PC-3 (cell line): Measurements from ENCODE around the gene BPIFA3. TPM values are rescaled to one million over a fixed set of nuclear protein-coding genes. Genes with fewer than 3 reads are reported as not detected.

Source experiments
- ATAC-seq: fragments of 200-7000 bp; cut with Tn5 transposase; 2 replicates; pipeline ENCODE4 v1.9.1; 2020; ENCODE audit warnings: mild to moderate bottlenecking, moderate library complexity
- Bru-seq: library from RNA; stranded (reverse); fragments of 400-500 nt; gene quantifications from one replicate; lab custom pipeline; 2021; lab: Mats Ljungman, UMichigan
- BruChase-seq, 2 experiments: library from RNA; stranded (reverse); fragments of 400-500 nt; gene quantifications; one replicate each; lab custom pipeline; 2021; lab: Mats Ljungman, UMichigan
- BruUV-seq: library from RNA; stranded (reverse); fragments of 400-500 nt; replicated peaks from 2 replicates; lab custom pipeline; 2021; lab: Mats Ljungman, UMichigan
- CTCF ChIA-PET: fragments of 300-600 bp; sonication (Branson Sonifier 250); formaldehyde crosslinking; loops from one replicate; lab custom pipeline; 2022; ENCODE audit warnings: antibody characterized with exemption; lab: Charles Lee
- POLR2A ChIA-PET: fragments of 300-600 bp; sonication (Branson Sonifier 250); formaldehyde crosslinking; loops from one replicate; lab custom pipeline; 2022; ENCODE audit warnings: antibody characterized with exemption; ENCODE audit not compliant: unreplicated experiment; lab: Charles Lee
- DNase-seq: peaks from one replicate; pipeline ENCODE4 v3.0.0-alpha.2; 2015
- H2AFZ ChIP-seq: fragments of 300-600 bp; sonication (generic); 2 replicates; pipeline ENCODE4 v1.6.0; 2016; ENCODE audit warnings: antibody characterized with exemption, low read length
- H3F3A ChIP-seq: fragments of 300-600 bp; sonication (generic); one replicate; pipeline ENCODE4 v1.6.0; 2017; ENCODE audit warnings: antibody characterized with exemption, low read length, control low read depth, mild to moderate bottlenecking; ENCODE audit not compliant: unreplicated experiment
- H3K27ac ChIP-seq: fragments of 300-600 bp; sonication (generic); 2 replicates; pipeline ENCODE4 v1.5.1; 2016; ENCODE audit warnings: mild to moderate bottlenecking, low read length
- H3K27me3 ChIP-seq: fragments of 300-600 bp; sonication (generic); 2 replicates; pipeline ENCODE4 v1.6.1; 2016; ENCODE audit warnings: low read length, mixed read lengths
- H3K36me3 ChIP-seq: fragments of 300-600 bp; sonication (generic); 2 replicates; pipeline ENCODE4 v1.6.1; 2016; ENCODE audit warnings: low read depth, mixed run types, low read length, mixed read lengths
- H3K4me1 ChIP-seq: fragments of 300-600 bp; sonication (generic); 2 replicates; pipeline ENCODE4 v1.5.1; 2016; ENCODE audit warnings: low read length; ENCODE audit not compliant: insufficient read depth
- H3K4me2 ChIP-seq: fragments of 300-600 bp; sonication (generic); 2 replicates; pipeline ENCODE4 v1.6.0; 2016; ENCODE audit warnings: low read length
- H3K4me3 ChIP-seq: fragments of 300-600 bp; sonication (generic); 2 replicates; pipeline ENCODE4 v1.5.1; 2016; ENCODE audit warnings: mild to moderate bottlenecking, low read length, mixed read lengths
- H3K79me2 ChIP-seq: fragments of 300-600 bp; sonication (generic); 2 replicates; pipeline ENCODE4 v1.6.1; 2017; ENCODE audit warnings: low read length, mixed read lengths
- H3K9ac ChIP-seq: fragments of 300-600 bp; sonication (generic); 2 replicates; pipeline ENCODE4 v1.6.0; 2016; ENCODE audit warnings: mild to moderate bottlenecking, low read length
- H3K9me2 ChIP-seq: fragments of 300-600 bp; sonication (generic); replicated peaks from 2 replicates; pipeline ENCODE4 v1.6.1; 2016; ENCODE audit warnings: mixed run types, low read length, mixed read lengths
- H3K9me3 ChIP-seq: fragments of 300-600 bp; sonication (generic); 2 replicates; pipeline ENCODE4 v1.6.1; 2016; ENCODE audit warnings: low read length, mixed read lengths
- H4K20me1 ChIP-seq: fragments of 300-600 bp; sonication (generic); 2 replicates; pipeline ENCODE4 v1.6.1; 2016; ENCODE audit warnings: low read length, mixed read lengths
- EZH2 ChIP-seq: fragments of 300-600 bp; sonication (generic); IDR thresholded peaks from one replicate; pipeline ENCODE4 v1.6.1; 2017; ENCODE audit warnings: antibody characterized with exemption, mild to moderate bottlenecking, low read length; ENCODE audit not compliant: unreplicated experiment
- EZH2phosphoT487 ChIP-seq: fragments of 300-600 bp; sonication (generic); IDR thresholded peaks from 2 replicates; pipeline ENCODE4 v1.6.1; 2018; ENCODE audit warnings: mild to moderate bottlenecking, antibody characterized with exemption, low read length, borderline replicate concordance
- intact Hi-C: fragments of 100-400 bp; cut with micrococcal nuclease; formaldehyde crosslinking; loops from 2 replicates; pipeline ENCODE4 v1.9.0; 2023
- long read RNA-seq: library from polyadenylated mRNA; unstranded; transcript quantifications from one replicate; pipeline ENCODE4 v2.0.0, GENCODE V29; 2021; ENCODE audit not compliant: unreplicated experiment
- total RNA-seq: library from RNA; depleted of rRNA; stranded (reverse); fragments of >200 nt; gene quantifications from 2 replicates; pipeline ENCODE4 v1.2.3, GENCODE V29; 2014; rRNA removed
- TF ChIP-seq, protein P1 (sequence below): fragments of 300-600 bp; sonication (generic); conservative IDR thresholded peaks from 2 replicates; pipeline ENCODE4 v1.5.1; 2017; ENCODE audit warnings: antibody characterized with exemption, low read depth, mild to moderate bottlenecking, low read length

The BPIFA3 gene
- total RNA-seq (not detected in 2 replicates), Bru-seq, nascent RNA (not detected), BruChase-seq, experiment 1, labeled RNA remaining after a 6-hour chase (not detected), BruChase-seq, experiment 2, labeled RNA remaining after a 2-hour chase (not detected)
- long read RNA-seq: 0 reads

DNA sequence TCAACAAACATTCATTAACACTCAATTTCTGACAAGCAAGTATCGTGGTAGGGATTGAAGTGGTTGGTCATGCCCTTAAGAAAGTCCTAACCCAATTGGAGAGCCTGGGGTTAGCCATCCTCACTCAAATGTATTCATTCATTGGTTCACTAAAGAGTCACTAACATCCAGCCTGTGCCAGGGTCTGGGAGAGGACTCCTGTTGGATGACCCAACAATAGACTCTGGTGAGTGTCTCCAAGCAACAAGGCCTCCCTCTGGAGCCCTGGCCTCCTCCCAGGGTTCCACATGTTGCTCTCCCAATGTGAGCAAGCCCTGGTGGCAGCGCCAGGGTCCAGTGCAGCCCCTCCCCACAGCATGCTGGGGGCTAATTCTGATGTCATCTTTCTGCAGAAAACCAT is at the start of gene BPIFA3:
BPIFA3 (plus strand) TSS at position 301 of the 400 bp plus-strand sequence. CDS start 185 bp downstream, outside the sequence.
- Histone ChIP-seq H3F3A (no peaks in the 10 kb centered on the region), H3K9ac (no peak within 1 kb of the TSS), H3K27ac (no peak within 1 kb of the TSS), H3K4me1 (no peaks in the 10 kb centered on the region), H2AFZ (no peak within 1 kb of the TSS), H3K36me3 (no peaks in the 10 kb centered on the region), H3K27me3 (peaks cover 76% of the 10 kb centered on the region), H3K9me3 (no peaks in the 10 kb centered on the region), H4K20me1 (no peaks in the 10 kb centered on the region), H3K4me3 (no peak within 1 kb of the TSS), H3K9me2 (no peaks in the 10 kb centered on the region), H3K79me2 (no peaks in the 10 kb centered on the region), H3K4me2 (no peak within 1 kb of the TSS)
- POLR2A ChIA-PET: no interaction called here
- intact Hi-C loops: no loop called here
- no peak for DNase-seq
- CTCF ChIA-PET: no interaction called here
- BruUV-seq: no TSS peak
- TF ChIP-seq, protein P1, sequence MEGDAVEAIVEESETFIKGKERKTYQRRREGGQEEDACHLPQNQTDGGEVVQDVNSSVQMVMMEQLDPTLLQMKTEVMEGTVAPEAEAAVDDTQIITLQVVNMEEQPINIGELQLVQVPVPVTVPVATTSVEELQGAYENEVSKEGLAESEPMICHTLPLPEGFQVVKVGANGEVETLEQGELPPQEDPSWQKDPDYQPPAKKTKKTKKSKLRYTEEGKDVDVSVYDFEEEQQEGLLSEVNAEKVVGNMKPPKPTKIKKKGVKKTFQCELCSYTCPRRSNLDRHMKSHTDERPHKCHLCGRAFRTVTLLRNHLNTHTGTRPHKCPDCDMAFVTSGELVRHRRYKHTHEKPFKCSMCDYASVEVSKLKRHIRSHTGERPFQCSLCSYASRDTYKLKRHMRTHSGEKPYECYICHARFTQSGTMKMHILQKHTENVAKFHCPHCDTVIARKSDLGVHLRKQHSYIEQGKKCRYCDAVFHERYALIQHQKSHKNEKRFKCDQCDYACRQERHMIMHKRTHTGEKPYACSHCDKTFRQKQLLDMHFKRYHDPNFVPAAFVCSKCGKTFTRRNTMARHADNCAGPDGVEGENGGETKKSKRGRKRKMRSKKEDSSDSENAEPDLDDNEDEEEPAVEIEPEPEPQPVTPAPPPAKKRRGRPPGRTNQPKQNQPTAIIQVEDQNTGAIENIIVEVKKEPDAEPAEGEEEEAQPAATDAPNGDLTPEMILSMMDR: no peak
- TF ChIP-seq EZH2phosphoT487 (no peak), EZH2 (no peak)
- ATAC-seq: no peak

DNA sequence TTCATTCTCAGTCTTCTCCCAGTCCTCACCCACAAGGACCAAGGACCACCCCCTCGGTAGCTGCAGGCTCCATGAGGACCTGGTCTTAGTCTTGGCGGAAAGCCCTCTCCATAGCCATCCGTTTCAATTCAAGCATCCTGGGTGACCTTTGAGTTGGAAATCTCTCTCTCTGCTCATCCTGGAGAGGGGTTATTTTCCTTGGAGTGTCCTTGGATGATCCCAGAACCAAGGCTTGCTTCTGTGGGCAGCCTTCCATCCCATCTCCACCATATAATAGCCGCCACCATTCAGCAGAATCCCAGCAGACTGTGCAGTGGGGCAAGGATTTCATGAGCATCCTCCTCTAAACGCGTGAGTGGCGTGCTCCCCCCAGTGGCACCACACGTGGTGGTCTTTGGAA is 49.3 kb upstream of the BPIFA3 start, which contains the start of gene BPIFA2:
BPIFA2 (plus strand) TSS at position 301 of the 400 bp plus-strand sequence. CDS start 987 bp downstream, outside the sequence.
- H3K9ac ChIP-seq: no peak within 1 kb of the TSS
- POLR2A ChIA-PET: no interaction called here

More for the DNA sequence above, 49.3 kb upstream of the BPIFA3 start, which contains the start of gene BPIFA2:
- H3K36me3 ChIP-seq: no peaks in the 10 kb centered on the region
- H3F3A ChIP-seq: no peaks in the 10 kb centered on the region
- H3K4me1 ChIP-seq: no peaks in the 10 kb centered on the region
- no peak within 1 kb of the TSS for H2AFZ ChIP-seq
- no peak within 1 kb of the TSS for H3K4me2 ChIP-seq
- DNase-seq (no peak), ATAC-seq (no peak)
- H3K9me2 ChIP-seq: no peaks in the 10 kb centered on the region
- no TSS peak for BruUV-seq
- H3K27ac ChIP-seq: no peak within 1 kb of the TSS
- no peaks in the 10 kb centered on the region for H3K9me3 ChIP-seq
- peaks cover 23% of the 10 kb centered on the region for H3K27me3 ChIP-seq
- CTCF ChIA-PET: no interaction called here
- intact Hi-C loops: no loop called here
- no peaks in the 10 kb centered on the region for H3K79me2 ChIP-seq
- no peak within 1 kb of the TSS for H3K4me3 ChIP-seq
- H4K20me1 ChIP-seq: no peaks in the 10 kb centered on the region
- TF ChIP-seq EZH2: no peak
- TF ChIP-seq, protein P1: no peak
- no peak for TF ChIP-seq EZH2phosphoT487
